ENCODE measurements around the gene ST8SIA6.
"Not testable (repeated sequence)": the region's sequence is repeated elsewhere in the genome, so short reads cannot be mapped to it uniquely, and the experiment has no call there.

Gene ST8SIA6

DNA sequence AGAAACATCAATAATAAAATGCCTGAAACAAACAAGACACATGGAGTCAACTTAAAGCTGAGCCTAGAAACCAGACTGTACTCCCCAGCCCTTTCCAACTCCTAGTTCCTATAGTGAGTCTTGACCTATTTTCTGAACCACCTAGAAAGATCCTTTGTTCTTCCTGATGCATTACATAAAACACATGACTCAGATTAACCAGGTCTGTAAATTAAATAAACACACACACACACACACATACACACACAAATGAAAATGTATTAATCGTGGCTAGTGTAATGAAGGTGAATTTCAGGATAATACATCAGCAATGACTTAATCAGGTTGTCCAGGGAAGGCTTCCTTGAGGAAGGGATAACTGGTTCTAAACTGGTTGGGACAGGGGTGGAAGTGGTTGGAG is 104.7 kb downstream of the ST8SIA6 start:
- in situ Hi-C loops (cut with HindIII; ENCODE audit: low sequenced_read_pairs) = no loop called here

DNA sequence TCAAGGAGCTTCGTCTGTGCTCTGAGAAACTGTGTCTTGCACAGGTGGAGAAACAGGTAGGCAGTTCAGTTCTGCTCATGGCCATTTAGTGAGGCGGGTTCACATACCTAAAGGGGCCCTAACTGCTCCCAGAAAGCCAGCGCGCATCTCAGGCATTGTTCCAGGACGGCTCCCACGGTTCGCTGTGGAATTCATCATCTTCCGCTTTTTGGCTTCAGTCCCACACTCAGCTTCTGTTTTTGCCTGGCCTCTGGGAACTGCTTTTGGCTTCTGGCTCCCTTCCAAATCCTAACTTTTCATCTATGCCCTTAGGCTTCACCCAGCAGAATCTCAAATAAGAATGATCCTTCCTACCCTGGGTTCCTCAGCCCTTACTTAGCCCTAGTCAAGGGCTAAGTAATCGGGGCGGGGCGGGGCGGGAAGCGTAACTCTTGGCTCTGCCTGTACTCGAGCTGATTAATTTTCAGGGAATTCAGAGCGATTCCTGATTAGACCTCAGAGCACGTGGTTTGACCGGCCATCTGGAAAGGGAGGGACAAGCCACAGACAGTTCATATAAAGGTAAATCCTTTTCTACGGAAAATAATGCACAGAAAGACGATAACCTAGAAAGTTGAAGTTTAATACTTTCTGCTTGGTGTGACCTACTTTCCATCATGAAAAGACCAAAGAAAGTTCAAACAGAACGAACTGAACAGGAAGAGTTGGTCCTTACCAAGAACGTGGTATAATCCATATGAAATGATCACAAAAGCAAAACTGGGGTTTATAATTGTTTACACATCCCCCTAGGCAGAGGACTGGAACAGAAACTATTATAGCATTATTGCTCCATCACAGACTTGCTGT is 105.7 kb downstream of the ST8SIA6 start:
- in situ Hi-C loops (cut with HindIII; ENCODE audit: low sequenced_read_pairs) = no loop called here

DNA sequence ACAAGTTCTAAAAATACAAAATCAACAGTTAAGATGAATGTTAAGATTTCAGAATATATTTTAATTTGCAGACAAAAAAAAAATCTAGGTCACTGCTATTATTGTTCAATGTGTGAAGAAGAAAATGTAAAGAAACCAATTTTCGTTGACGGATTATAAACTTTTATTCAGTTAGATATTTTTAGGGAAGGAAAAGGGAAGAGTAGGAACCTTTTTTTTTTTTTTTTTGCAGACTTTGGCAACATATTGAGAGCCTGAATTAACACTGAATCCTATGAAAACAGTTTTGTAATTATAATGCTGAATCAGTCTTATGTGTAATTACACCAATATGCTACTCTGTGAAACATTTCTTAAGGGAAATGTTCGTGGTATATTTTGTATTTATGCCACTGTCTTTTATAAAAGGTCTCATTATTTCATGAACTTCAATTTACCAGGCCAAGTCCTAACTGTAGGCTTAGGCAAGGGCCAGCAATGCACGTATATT is 106.3 kb downstream of the ST8SIA6 start:
- in situ Hi-C loops (cut with HindIII; ENCODE audit: low sequenced_read_pairs) = no loop called here

DNA sequence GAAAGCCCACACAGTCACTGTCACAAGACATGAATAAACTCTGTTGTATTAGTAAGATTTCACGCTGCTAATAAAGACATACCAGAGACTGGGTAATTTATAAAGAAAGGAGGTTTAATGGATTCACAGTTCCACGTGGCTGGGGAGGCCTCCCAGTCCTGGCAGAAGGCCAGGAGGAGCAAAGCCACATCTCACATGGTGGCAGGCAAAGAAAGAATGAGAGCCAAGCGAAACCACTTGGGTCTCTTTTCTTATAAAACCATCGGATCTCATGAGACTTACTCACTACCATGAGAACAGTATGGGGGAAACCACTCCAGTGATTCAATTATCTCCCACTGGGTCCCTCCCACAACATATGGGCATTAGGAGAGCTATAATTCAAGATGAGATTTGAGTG is 110.2 kb downstream of the ST8SIA6 start:
- in situ Hi-C loops (cut with HindIII; ENCODE audit: low sequenced_read_pairs) = no loop called here

DNA sequence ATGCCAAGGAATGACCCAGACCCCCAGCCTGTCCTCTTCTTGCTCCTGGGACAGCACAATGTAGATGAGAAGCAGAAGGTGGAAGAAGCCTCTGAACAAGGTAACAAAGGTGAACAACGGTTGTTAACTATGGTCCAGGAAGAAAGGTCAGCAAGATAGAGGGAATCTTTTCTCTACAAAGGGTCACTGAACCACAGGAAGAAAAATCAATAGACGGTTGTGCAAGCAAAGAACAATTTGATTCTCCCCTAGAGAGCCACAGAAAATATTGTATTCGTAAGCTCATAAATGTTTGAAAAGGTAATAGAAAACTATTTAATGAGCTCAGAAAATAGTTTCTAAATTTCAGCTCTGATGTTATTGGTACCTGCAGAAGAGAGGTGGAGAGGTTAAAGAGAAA is 111.3 kb downstream of the ST8SIA6 start:
- in situ Hi-C loops (cut with HindIII; ENCODE audit: low sequenced_read_pairs) = no loop called here

DNA sequence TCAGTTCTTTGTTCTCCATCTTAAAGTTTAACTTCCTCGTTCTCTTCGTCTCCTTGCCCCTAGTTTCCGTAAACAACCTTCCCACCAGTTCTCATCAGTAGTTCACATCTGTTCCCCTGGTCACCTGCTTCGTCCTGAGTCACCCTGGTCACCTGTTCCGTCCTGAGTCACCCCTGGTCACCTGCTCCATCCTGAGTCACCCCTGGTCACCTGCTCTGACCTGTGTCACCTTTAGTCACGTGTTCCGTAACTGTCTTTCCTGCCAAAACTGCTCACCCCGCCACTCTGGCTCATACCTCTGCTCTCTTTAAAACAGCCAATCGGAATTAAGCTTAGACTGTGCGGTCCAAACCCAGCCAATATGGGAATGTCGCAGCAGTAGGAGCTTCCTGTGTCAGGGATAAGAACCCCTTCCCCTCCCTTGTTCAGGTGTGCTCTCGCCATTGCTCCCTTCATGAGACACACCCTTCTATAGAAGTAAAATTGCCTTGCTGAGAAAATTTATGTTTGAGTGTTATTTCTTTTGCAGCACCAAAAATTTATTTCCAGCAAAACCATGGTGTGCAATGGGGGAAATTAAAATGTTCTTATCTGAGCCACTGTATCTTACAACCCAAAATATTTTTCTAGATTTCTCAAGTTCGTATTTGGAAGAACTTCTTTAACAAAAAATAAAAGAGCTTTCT is 114.1 kb downstream of the ST8SIA6 start:
- in situ Hi-C loops (cut with HindIII; ENCODE audit: low sequenced_read_pairs) = no loop called here

DNA sequence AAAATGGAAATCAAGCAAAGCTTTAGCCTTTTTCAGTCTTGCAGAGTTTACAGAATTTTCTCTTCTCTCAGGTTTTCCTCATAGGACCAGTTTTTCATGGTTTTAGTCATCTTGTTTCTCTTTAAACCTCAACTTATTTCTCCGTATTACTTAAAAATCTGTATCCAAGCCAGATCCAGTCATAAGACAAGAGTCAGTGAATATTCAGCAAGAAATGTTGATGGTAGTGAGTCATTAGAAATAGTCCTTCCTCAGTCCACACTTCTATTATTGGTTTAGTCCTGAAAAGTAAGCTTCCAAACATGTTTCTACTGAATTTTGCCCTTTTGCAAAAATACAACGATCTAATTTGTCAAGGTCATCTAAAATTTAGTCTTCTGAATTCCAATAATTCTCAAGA is 119.3 kb downstream of the ST8SIA6 start:
- in situ Hi-C loops (cut with HindIII; ENCODE audit: low sequenced_read_pairs) = loop anchor here (5.0 kb wide), 1 partner anchor 82 kb away; no protein-coding TSS in a partner anchor

DNA sequence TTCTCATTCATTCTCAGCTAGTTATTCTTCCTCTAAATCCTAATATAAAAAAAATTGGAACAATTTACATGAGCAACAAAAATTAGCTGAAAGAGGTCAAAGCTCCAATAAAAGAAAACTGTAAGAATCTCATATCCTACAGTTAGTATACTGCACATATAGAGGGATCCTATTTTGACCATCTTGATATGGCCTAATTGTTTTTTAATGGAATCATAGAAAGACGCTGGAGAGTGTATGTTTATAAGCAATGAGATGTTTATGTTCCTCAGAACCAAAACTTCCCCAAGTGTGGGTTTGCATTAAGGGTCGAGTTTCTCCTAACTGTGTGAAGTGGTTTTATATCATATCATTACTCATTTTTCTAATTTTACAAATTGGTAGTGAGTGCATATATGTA is 123.9 kb downstream of the ST8SIA6 start:
- in situ Hi-C loops (cut with HindIII; ENCODE audit: low sequenced_read_pairs) = no loop called here

DNA sequence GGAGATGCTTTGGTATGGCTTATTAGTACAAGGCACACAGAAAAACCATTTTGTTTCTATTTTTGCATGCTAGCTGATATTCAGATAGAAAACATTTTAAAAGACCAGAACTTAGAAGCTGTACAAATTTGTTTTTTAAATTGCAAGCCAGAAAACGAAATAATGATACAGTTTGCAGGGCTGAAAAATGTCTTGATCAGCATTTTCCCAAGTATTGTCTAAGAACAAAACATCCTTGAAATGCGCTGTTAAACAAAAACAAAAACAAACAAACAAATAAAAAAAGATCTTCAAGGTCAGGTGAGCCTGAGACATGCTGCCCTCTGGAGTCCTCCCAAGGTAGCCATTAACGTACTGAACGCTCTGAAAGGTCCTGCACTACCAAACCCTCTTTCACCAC is 128.0 kb downstream of the ST8SIA6 start:
- in situ Hi-C loops (cut with HindIII; ENCODE audit: low sequenced_read_pairs) = no loop called here

DNA sequence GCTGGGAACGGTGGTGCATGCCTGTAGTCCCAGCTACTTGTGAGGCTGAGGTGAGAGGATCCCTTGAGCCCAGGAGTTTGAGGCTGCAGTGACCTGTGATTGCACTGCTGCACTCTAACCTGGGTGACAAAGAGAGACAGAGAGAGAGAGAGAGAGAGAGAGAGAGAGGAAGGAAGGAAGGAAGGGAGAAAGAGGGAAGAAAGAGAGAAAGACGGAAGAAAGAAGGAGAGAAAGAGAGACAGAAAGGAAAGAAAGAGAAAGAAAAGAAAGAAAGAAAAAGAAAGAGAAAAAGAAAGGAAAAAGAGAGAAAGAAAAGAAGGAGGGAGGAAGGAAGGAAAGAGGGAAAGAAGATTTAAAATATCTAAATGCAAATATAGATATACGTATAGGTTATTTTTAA is 132.4 kb downstream of the ST8SIA6 start:
- in situ Hi-C loops (cut with HindIII; ENCODE audit: low sequenced_read_pairs) = not testable (repeated sequence)

DNA sequence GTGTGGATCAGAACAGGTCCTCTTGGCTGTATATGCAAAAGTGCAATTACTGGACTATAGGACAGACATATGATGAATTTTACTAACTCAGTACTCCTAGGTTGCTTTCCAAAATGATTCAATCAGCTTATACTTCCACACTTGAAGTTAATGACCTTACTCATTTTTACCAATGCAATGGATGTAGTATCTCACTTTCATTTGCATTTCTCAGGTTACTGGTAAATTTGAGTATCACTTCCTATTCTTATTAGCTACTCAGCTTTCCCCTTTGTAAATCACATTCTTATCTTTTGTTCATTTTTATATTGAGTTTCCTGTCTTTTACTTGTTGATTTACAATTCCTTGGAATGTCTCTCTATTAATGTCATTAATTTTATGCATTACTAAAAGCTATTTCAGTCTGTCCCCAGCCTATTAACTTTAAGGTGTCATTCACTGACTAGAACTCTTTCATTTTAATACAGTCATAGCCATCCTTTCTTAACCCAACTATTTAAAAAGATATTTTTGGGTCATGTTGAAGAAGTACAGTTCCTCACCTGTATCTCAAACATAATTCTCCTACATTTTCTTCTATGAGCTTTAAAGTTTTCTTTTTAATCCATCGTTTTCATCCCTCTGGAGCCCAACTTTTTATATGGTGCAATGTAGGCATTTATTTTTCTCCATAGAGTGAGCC is 137.8 kb downstream of the ST8SIA6 start:
- in situ Hi-C loops (cut with HindIII; ENCODE audit: low sequenced_read_pairs) = no loop called here

DNA sequence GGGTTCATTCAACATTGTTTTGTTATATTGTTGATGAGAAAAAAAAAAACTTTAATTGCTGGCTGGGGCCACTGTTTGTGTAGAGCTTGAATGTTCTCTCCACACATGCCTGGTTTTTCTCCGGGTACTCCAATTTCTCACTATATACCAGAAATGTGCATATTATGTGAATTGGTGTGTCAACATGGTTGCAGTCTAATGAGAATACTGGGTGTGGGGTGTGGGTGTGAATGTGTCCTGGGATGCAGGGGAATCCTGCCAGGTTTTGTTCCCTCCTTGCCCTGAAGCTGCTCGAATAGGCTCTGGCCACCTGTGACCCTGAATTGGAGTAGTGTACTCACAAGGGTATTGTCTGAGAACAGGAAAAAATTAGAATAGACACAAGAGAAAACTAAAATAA is 145.0 kb downstream of the ST8SIA6 start:
- in situ Hi-C loops (cut with HindIII; ENCODE audit: low sequenced_read_pairs) = no loop called here

DNA sequence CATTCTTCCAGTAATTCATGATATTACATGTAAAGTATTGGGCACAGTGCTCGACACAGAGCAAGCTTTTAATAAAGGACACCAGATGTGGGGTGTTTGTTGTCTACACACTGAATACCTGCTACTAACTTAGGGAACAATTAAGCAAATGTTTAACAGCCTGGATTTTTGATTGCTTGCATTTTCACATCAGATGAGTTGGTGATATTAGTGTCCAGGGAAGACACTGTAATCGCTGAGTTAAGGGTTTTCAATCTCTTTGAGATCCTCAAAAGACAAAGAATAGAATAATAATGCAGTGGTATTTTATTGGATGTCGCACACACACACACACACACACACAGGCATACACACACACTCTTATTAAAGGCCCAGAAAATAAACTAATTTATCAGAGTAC is 147.3 kb downstream of the ST8SIA6 start:
- in situ Hi-C loops (cut with HindIII; ENCODE audit: low sequenced_read_pairs) = no loop called here

DNA sequence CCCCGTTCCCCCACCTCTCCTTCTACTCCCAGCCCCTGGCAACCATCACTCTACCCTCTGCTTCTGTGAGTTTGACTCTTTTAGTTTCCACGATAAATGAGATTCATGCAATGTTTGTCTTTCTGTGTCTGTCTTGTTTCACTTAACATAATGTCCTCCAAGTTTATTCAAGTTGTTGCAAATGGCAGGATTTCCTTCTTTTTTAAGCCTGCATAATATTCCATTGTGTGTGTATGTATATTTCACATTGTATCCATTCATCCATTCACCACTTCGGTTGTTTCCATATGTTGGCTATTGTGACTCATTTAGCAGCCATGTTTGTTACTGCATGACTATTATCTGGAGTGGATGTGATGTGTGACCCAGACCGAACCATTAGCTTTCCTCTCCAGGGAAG is 162.0 kb downstream of the ST8SIA6 start:
- in situ Hi-C loops (cut with HindIII; ENCODE audit: low sequenced_read_pairs) = no loop called here

DNA sequence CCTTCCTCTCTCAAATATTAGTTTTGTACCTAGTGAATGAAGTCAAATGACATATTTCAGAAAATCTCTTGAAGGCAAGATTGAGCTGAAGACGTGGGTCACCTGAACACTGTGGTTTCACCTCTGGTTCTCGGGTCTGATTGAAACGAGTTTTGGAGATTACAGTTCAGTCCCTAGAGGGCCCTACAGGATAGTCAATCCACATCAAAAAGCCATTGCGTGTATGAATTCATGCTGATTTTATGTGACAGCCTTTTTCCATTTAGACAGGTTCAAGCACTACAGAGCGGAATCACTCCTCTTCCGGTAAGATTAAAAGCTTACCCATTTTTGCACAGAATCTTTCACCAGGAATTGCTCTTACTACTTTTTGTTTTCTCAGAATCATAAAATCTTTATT is 164.2 kb downstream of the ST8SIA6 start:
- in situ Hi-C loops (cut with HindIII; ENCODE audit: low sequenced_read_pairs) = no loop called here

DNA sequence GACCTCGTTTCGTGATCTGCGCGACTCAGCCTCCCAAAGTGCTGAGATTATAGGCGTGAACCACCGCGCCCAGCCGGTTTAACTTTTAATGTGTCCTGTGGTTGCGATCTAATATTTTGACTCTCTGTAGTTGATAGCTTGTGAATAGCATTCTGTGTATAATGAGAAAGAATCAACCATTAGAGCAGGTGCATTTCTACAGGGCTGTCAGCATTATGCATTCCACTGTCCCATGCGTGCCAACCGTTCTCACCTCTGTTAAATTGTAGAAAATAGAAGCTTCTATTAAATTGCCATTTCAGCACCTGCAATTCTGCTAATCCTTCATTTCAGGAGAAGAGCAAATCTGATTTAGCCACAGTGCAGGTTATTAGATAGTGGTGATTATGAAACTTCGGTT is 164.6 kb downstream of the ST8SIA6 start:
- in situ Hi-C loops (cut with HindIII; ENCODE audit: low sequenced_read_pairs) = no loop called here

DNA sequence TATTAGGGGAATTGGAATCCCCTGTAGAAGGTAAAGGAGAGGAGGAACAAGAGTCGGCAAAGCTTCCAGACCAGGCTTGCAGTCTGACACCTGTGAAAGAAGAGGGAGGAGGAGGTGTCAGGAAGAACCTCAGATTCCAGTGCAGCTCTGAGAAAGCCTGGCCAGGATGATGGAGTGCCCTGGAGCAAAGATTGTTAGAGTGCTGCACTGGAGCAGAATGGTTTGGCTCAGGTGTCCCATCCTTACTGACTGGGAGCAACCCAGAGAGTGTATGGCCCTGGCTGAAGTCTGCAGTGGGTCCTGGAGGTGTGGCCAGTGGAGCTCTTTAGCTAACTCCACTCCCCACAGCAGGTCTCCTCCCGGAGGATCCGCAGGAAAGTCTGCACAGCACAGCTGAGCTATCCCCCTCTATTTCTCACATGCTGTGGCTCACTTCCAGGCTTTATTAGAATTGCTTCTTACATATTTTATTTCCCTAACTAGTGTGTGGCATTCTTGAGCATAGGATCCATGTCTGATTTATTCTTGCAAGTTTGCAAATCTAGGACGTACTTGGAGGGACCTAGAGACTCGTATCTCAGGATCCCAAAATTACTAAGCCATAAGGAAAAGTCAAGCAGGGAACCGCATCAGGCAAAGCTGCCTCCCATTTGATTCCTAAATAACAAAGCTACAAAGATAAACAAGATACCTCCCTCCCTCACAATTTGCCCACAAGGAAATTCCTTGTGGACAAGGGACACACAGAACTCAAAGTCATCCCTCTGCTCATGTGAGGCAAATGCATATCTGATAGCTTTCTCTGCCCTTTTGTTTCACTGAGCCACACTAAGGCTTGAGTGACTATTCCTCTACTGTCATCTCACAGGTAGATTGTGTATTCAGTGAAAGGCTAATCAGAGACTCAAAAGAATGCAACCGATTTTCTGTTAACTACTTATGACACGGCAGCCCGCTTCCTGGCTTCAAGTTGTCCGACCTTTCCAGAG is 167.5 kb downstream of the ST8SIA6 start:
- in situ Hi-C loops (cut with HindIII; ENCODE audit: low sequenced_read_pairs) = no loop called here

DNA sequence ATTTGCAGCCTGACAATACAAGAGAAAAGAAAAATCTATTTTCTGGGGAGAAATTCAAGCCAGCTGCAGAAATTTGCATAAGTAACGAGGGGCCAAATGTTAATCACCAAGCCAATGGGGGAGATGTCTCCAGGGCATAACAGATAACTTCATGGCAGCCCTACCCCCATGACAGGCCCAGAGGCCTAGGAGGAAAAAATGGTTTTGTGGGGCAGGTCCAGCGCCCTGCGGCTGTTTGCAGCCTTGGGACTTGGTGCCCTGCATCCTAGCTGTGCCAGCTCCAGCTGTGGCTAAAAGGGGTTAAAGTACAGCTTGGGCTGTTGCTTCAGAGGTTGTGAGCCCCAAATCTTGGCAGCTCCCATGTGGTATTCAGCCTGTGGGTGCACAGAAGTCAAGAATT is 172.1 kb downstream of the ST8SIA6 start:
- in situ Hi-C loops (cut with HindIII; ENCODE audit: low sequenced_read_pairs) = no loop called here

DNA sequence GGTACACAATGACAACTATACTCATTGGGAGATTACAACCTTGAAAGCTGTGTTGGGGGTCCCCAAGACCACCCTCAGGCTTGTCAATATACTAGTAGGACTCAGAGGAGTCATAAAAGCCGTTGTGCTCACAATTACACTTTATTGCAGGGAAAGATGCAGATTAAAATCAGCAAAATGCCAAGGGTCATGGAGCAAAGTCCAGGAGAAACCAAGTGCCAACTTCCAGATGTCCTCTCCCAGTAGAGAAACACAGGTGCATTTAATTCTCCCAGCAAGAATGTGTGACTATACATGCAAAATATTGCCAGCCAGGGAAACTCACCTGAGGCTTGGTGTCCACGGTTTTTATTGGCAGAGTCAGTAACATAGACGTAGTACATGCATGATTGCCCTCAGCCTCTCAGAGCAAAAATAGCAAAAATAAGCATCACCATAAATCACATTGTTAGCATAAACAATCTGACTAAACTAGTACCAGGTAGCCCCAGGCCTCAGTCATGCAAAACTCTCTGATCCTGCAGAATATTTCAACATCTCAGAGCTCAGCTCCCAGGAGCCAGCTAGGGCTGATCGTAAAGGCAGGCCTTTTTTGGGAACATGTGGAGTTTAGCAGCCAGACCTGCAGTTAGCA is 175.7 kb downstream of the ST8SIA6 start:
- in situ Hi-C loops (cut with HindIII; ENCODE audit: low sequenced_read_pairs) = no loop called here
